Smooth muscle cell (in vitro differentiated cells): ENCODE measurements around the gene LRRC45. TPM values are rescaled to one million over a fixed set of nuclear protein-coding genes. Genes with fewer than 3 reads are reported as not detected.

Experiments
- DNase-seq: peaks from one replicate; lab custom pipeline; 2025; ENCODE audit not compliant: unreplicated experiment; lab: John Stamatoyannopoulos, UW
- H2AFZ ChIP-seq: fragments of 200-600 bp; sonication (generic); 2 replicates; pipeline ENCODE4 v1.6.0; 2016; ENCODE audit warnings: antibody characterized with exemption, low read depth, mild to moderate bottlenecking
- H3F3A ChIP-seq: fragments of 200-600 bp; sonication (generic); 2 replicates; pipeline ENCODE4 v1.6.0; 2017; ENCODE audit warnings: antibody characterized with exemption, low read depth
- H3K27ac ChIP-seq: fragments of 200-600 bp; sonication (generic); 2 replicates; pipeline ENCODE4 v1.5.1; 2016; ENCODE audit warnings: low read depth, mild to moderate bottlenecking
- H3K27me3 ChIP-seq: fragments of 200-600 bp; sonication (generic); 2 replicates; pipeline ENCODE4 v1.6.1; 2016; ENCODE audit warnings: low read depth, mild to moderate bottlenecking
- H3K36me3 ChIP-seq: fragments of 200-600 bp; sonication (generic); 2 replicates; pipeline ENCODE4 v1.5.1; 2016; ENCODE audit warnings: low read depth
- H3K4me1 ChIP-seq: fragments of 200-600 bp; sonication (generic); 2 replicates; pipeline ENCODE4 v1.5.1; 2016; ENCODE audit warnings: low read depth
- H3K4me2 ChIP-seq: fragments of 200-600 bp; sonication (generic); 2 replicates; pipeline ENCODE4 v1.6.0; 2016; ENCODE audit warnings: mild to moderate bottlenecking
- H3K4me3 ChIP-seq: fragments of 200-600 bp; sonication (generic); 2 replicates; pipeline ENCODE4 v1.5.1; 2016; ENCODE audit warnings: mild to moderate bottlenecking
- H3K79me2 ChIP-seq: fragments of 200-600 bp; sonication (generic); 2 replicates; pipeline ENCODE4 v1.6.0; 2016; ENCODE audit warnings: low read depth, mild to moderate bottlenecking
- H3K9ac ChIP-seq: fragments of 200-600 bp; sonication (generic); 2 replicates; pipeline ENCODE4 v1.6.0; 2016; ENCODE audit warnings: low read depth
- H3K9me3 ChIP-seq: fragments of 200-600 bp; sonication (generic); replicated peaks from 2 replicates; pipeline ENCODE4 v1.5.1; 2016; ENCODE audit warnings: low read depth
- H4K20me1 ChIP-seq: fragments of 200-600 bp; sonication (generic); 2 replicates; pipeline ENCODE4 v1.6.0; 2016; ENCODE audit warnings: low read depth
- WGBS: methylation state at CpG from one replicate; pipeline ENCODE4 v1.1.7; 2016; ENCODE audit warnings: low lambda C conversion rate; 5-methylcytosine and 5-hydroxymethylcytosine counted together
- polyA plus RNA-seq: library from polyadenylated mRNA; unstranded; fragments of >200 nt; fragmentation: Nextera tagmentation; extraction: Ambion mirVana; gene quantifications from 2 replicates; pipeline ENCODE4 v1.2.1, GENCODE V29; 2016
- total RNA-seq: library from RNA; depleted of rRNA; stranded (reverse); fragments of >200 nt; gene quantifications from 2 replicates; pipeline ENCODE4 v1.2.3, GENCODE V29; 2014
- TF ChIP-seq, protein P1 (sequence below): fragments of 200-600 bp; sonication (generic); IDR thresholded peaks from 2 replicates; pipeline ENCODE4 v1.5.1; 2017; ENCODE audit warnings: borderline replicate concordance, mild to moderate bottlenecking, antibody characterized with exemption; ENCODE audit not compliant: insufficient read depth, poor library complexity, severe bottlenecking

LRRC45 gene
- total and polyA plus RNA-seq, 2 experiments from 2014 or later: 9.6 to 13.5 TPM

DNA sequence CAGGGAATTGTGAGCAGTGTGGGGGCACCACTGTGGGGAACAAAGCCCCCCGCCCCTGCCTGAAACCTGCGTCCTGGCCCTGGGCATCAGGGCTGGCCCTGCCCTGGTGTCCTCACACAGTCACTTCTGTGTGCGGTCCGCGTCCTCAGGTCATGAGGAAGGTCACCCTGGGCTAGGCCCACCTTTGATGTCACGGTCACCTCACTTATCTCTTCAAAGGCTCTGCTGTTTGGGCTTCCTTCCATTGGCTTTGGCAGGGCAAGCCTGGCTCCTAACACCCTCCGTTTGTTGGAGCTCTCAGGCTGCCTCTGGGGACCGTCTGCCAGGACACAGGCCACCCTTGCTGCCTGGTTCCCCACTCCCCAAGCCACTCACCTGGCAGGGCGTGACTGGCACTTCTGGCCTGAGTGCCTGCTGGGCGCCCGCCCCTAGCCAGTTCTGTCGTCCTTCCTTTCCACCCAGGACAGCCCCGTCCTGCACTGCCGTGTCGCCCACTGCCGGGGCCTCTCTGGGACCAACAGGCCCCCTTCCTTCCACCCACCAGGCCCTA is 9.3 kb upstream of the LRRC45 start:
- 96% methylated on average over 16 of the region's 16 CpGs for WGBS
- no peaks in the 10 kb centered on the region for H3K27me3 ChIP-seq
- H3K79me2 ChIP-seq: no peaks in the 10 kb centered on the region
- DNase-seq: no peak
- no peak overlapping the region for H3K9ac ChIP-seq
- TF ChIP-seq, protein P1, sequence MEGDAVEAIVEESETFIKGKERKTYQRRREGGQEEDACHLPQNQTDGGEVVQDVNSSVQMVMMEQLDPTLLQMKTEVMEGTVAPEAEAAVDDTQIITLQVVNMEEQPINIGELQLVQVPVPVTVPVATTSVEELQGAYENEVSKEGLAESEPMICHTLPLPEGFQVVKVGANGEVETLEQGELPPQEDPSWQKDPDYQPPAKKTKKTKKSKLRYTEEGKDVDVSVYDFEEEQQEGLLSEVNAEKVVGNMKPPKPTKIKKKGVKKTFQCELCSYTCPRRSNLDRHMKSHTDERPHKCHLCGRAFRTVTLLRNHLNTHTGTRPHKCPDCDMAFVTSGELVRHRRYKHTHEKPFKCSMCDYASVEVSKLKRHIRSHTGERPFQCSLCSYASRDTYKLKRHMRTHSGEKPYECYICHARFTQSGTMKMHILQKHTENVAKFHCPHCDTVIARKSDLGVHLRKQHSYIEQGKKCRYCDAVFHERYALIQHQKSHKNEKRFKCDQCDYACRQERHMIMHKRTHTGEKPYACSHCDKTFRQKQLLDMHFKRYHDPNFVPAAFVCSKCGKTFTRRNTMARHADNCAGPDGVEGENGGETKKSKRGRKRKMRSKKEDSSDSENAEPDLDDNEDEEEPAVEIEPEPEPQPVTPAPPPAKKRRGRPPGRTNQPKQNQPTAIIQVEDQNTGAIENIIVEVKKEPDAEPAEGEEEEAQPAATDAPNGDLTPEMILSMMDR: no peak
- H3F3A ChIP-seq: no peaks in the 10 kb centered on the region
- H3K27ac ChIP-seq: no peak overlapping the region
- no peak overlapping the region for H3K4me2 ChIP-seq
- no peaks in the 10 kb centered on the region for H3K4me1 ChIP-seq
- H3K9me3 ChIP-seq: no peaks in the 10 kb centered on the region
- no peak overlapping the region for H3K4me3 ChIP-seq
- H3K36me3 ChIP-seq: no peaks in the 10 kb centered on the region
- no peaks in the 10 kb centered on the region for H4K20me1 ChIP-seq
- H2AFZ ChIP-seq: no peak overlapping the region

DNA sequence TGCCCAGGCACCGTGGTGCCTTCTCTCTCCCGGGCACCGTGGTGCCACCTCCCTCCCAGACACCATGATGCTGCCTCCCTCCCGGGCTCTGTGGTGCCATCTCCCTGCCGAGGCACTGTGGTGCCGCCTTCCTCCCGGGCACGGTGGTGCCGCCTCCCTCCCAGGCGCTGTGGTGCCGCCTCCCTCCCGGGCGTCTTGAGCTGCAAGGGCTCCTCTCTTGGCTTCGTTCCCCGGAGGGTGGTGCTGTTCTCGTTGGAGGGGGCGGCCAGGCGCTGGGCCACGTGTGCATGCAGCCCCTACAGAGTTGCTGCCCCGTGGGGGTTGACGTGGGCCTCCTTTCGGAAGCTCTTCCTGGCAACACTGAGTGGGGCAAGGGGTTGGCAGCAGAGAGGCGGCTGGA is 8.7 kb upstream of the LRRC45 start:
- H3K36me3 ChIP-seq: no peaks in the 10 kb centered on the region
- H3K9me3 ChIP-seq: no peaks in the 10 kb centered on the region
- 97% methylated on average over 23 of the region's 23 CpGs for WGBS
- no peak for DNase-seq
- TF ChIP-seq, protein P1: no peak
- no peak overlapping the region for H2AFZ ChIP-seq
- H3K79me2 ChIP-seq: no peaks in the 10 kb centered on the region
- no peak overlapping the region for H3K27ac ChIP-seq
- H3K4me2 ChIP-seq: no peak overlapping the region
- H3K4me1 ChIP-seq: no peaks in the 10 kb centered on the region
- H3K27me3 ChIP-seq: no peaks in the 10 kb centered on the region
- H3K4me3 ChIP-seq: no peak overlapping the region
- H3F3A ChIP-seq: no peaks in the 10 kb centered on the region
- no peak overlapping the region for H3K9ac ChIP-seq
- no peaks in the 10 kb centered on the region for H4K20me1 ChIP-seq

DNA sequence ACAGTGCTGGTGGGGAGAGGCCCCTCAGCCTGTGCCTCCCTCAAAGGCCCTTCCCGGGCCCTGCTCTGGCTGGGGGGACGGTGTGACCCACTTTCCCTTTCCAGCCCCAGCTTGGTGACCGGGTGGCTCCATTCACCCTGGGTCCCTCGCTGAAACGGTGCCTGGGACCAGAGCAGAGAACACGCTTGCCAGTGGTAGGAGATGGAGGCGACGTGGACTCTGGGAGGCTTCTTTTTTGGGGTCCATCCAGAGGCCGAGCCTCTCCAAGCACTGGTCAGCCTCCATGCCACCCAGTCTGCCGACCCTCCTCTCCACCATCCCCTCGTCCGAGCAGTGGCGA is 8.2 kb upstream of the LRRC45 start:
- 88% methylated on average over 13 of the region's 13 CpGs for WGBS
- H3K9ac ChIP-seq: no peak overlapping the region

More for the DNA sequence above, 8.2 kb upstream of the LRRC45 start:
- Histone ChIP-seq H3K27me3 (no peaks in the 10 kb centered on the region), H3K36me3 (no peaks in the 10 kb centered on the region), H3K4me2 (no peak overlapping the region), H3K79me2 (no peaks in the 10 kb centered on the region), H3K9me3 (no peaks in the 10 kb centered on the region), H3F3A (no peaks in the 10 kb centered on the region), H3K27ac (no peak overlapping the region), H4K20me1 (peaks cover 5% of the 10 kb centered on the region), H3K4me1 (no peaks in the 10 kb centered on the region), H3K4me3 (no peak overlapping the region), H2AFZ (no peak overlapping the region)
- TF ChIP-seq, protein P1: no peak
- DNase-seq: no peak
